Natural killer cell (primary cell): ENCODE data around the gene HMGCS2. TPM values are rescaled to one million over a fixed set of nuclear protein-coding genes. Genes with fewer than 3 reads are reported as not detected.

ENCODE experiments used
- ATAC-seq, 3 donors: fragments of 150-1000 bp in 2 of 3; fragments of 200-7000 bp in 1 of 3; cut with Tn5 transposase; 1 replicate in 1 of 3; 2 replicates in 2 of 3; pipeline ENCODE4 v1.10.0; 2021; ENCODE audit warnings: mild to moderate bottlenecking in 2 of 3, moderate library complexity in 2 of 3
- DNase-seq, 2 donors: peaks; one replicate each; pipeline versions ENCODE4 v3.0.0 to v3.0.0-alpha.2; 2013 to 2021; ENCODE audit warnings: mixed read lengths in 1 of 2
- H3K27ac ChIP-seq: one replicate; pipeline ENCODE4 v1.5.1; 2013; ENCODE audit warnings: mild to moderate bottlenecking, low read length
- H3K27me3 ChIP-seq: one replicate; pipeline ENCODE4 v1.6.1; 2013; ENCODE audit warnings: low read length; ENCODE audit not compliant: control insufficient read depth, insufficient read depth
- H3K36me3 ChIP-seq: one replicate; pipeline ENCODE4 v1.6.1; 2013; ENCODE audit warnings: low read length; ENCODE audit not compliant: control insufficient read depth, insufficient read depth
- H3K4me1 ChIP-seq: one replicate; pipeline ENCODE4 v1.6.1; 2013; ENCODE audit warnings: low read length; ENCODE audit not compliant: control insufficient read depth, insufficient read depth
- H3K4me3 ChIP-seq: one replicate; pipeline ENCODE4 v1.5.1; 2013; ENCODE audit warnings: low read length
- H3K9me3 ChIP-seq: one replicate; pipeline ENCODE4 v1.6.1; 2013; ENCODE audit warnings: low read length; ENCODE audit not compliant: control insufficient read depth, insufficient read depth
- H3K27ac Mint-ChIP-seq, 2 donors: one replicate each; pipeline ENCODE4 v1.8.0; 2022; ENCODE audit warnings: mild to moderate bottlenecking in 2 of 2, mixed read lengths in 2 of 2, moderate library complexity in 1 of 2
- H3K27me3 Mint-ChIP-seq, 2 donors: one replicate each; pipeline ENCODE4 v1.8.0; 2022; ENCODE audit warnings: low read depth in 2 of 2, mixed read lengths in 2 of 2
- H3K36me3 Mint-ChIP-seq: one replicate; pipeline ENCODE4 v1.8.0; 2022; ENCODE audit warnings: mixed read lengths
- H3K4me1 Mint-ChIP-seq, 2 donors: one replicate each; pipeline ENCODE4 v1.8.0; 2022; ENCODE audit warnings: mixed read lengths in 2 of 2
- H3K4me3 Mint-ChIP-seq: one replicate; pipeline ENCODE4 v1.8.0; 2022; ENCODE audit warnings: mild to moderate bottlenecking, moderate library complexity, mixed read lengths
- H3K9me3 Mint-ChIP-seq, 2 donors: one replicate each; pipeline ENCODE4 v1.8.0; 2022; ENCODE audit warnings: mixed read lengths in 2 of 2
- CTCF ChIP-seq: fragments of 200-600 bp; IDR thresholded peaks from one replicate; pipeline ENCODE4 v1.8.0; 2022; ENCODE audit warnings: antibody characterized with exemption
- WGBS: methylation state at CpG from one replicate; pipeline ENCODE4 v1.1.7; 2013; ENCODE audit warnings: missing lambda C conversion rate; ENCODE audit not compliant: insufficient coverage; 5-methylcytosine and 5-hydroxymethylcytosine counted together
- intact Hi-C: fragments of 100-400 bp; cut with micrococcal nuclease; formaldehyde crosslinking; loops from one replicate; pipeline ENCODE4 v1.14.2; 2022
- total RNA-seq, 4 donors: library from RNA; stranded (reverse); fragments of 120-200 nt in 1 of 4; gene quantifications; one replicate each; pipeline versions ENCODE4 v1.2.3 to v1.2.4, GENCODE V29; 2013 to 2022

The HMGCS2 gene
- total RNA-seq, 3 donors from 2014 or later (not counting 1 experiment from before 2014, with no cell fraction given) = not detected

GRCh38 chr1:119797606-119798005 lies 28.9 kb upstream of the HMGCS2 start:
- Mint-ChIP-seq H3K4me1 (no peaks in the 10 kb centered on the region), H3K4me3 (no peak overlapping the region), H3K36me3 (no peaks in the 10 kb centered on the region), H3K9me3 (no peaks in the 10 kb centered on the region), H3K27me3 (no peaks in the 10 kb centered on the region), H3K27ac (no peak overlapping the region)
- ATAC-seq (no peak), DNase-seq (no peak)
- TF ChIP-seq CTCF = no peak
- Histone ChIP-seq H3K4me1 (no peaks in the 10 kb centered on the region), H3K4me3 (no peak overlapping the region), H3K9me3 (no peaks in the 10 kb centered on the region), H3K36me3 (no peaks in the 10 kb centered on the region), H3K27ac (no peak overlapping the region), H3K27me3 (no peaks in the 10 kb centered on the region)
- 94% methylated on average over 7 of the region's 7 CpGs for WGBS
- intact Hi-C loops = no loop called here

- WGBS = 64% methylated on average over 1 of the region's 1 CpG
- H3K4me3 ChIP-seq = no peak overlapping the region
- no peaks in the 10 kb centered on the region for H3K27me3 Mint-ChIP-seq
- no peaks in the 10 kb centered on the region for H3K36me3 ChIP-seq
- H3K27ac Mint-ChIP-seq = no peak overlapping the region
- no peaks in the 10 kb centered on the region for H3K4me1 ChIP-seq
- H3K4me1 Mint-ChIP-seq = no peaks in the 10 kb centered on the region
- ATAC-seq (no peak), DNase-seq (no peak)
- TF ChIP-seq CTCF = no peak
- intact Hi-C loops = no loop called here
- no peak overlapping the region for H3K27ac ChIP-seq
- no peaks in the 10 kb centered on the region for H3K27me3 ChIP-seq
- no peaks in the 10 kb centered on the region for H3K9me3 Mint-ChIP-seq
- H3K36me3 Mint-ChIP-seq = no peaks in the 10 kb centered on the region
- no peak overlapping the region for H3K4me3 Mint-ChIP-seq
- no peaks in the 10 kb centered on the region for H3K9me3 ChIP-seq
Measured at GRCh38 chr1:119797162-119797561, 28.5 kb upstream of the HMGCS2 start.

- H3K4me3 Mint-ChIP-seq = no peak overlapping the region
- no peak for TF ChIP-seq CTCF
- H3K36me3 Mint-ChIP-seq = no peaks in the 10 kb centered on the region
- Histone ChIP-seq H3K9me3 (no peaks in the 10 kb centered on the region), H3K36me3 (no peaks in the 10 kb centered on the region), H3K27ac (no peak overlapping the region), H3K27me3 (no peaks in the 10 kb centered on the region), H3K4me3 (no peak overlapping the region), H3K4me1 (no peaks in the 10 kb centered on the region)
- DNase-seq = no peak
- WGBS = 94% methylated on average over 8 of the region's 9 CpGs
- H3K27me3 Mint-ChIP-seq = peaks cover 0 to 14% of the 10 kb centered on the region in 2 donors
- intact Hi-C loops = no loop called here
- no peak overlapping the region for H3K27ac Mint-ChIP-seq
- H3K4me1 Mint-ChIP-seq = no peaks in the 10 kb centered on the region
- no peak for ATAC-seq
- H3K9me3 Mint-ChIP-seq = no peaks in the 10 kb centered on the region
Measured at GRCh38 chr1:119795261-119796200, 26.8 kb upstream of the HMGCS2 start.
